CD4-positive, alpha-beta memory T cell (primary cell): ENCODE data around the gene GBX1. TPM values are rescaled to one million over a fixed set of nuclear protein-coding genes. Genes with fewer than 3 reads are reported as not detected.

Experiments used
- CTCF ChIA-PET: fragments of 350-600 bp; sonication (Branson Sonifier 250); formaldehyde crosslinking; loops from one replicate; lab custom pipeline; 2021; ENCODE audit warnings: inconsistent platforms; ENCODE audit not compliant: partially characterized antibody; lab: Charles Lee
- POLR2A ChIA-PET: fragments of 350-600 bp; sonication (Branson Sonifier 250); formaldehyde crosslinking; loops from one replicate; lab custom pipeline; 2021; ENCODE audit not compliant: partially characterized antibody; lab: Charles Lee
- DNase-seq, 5 donors: peaks; one replicate each; pipeline versions ENCODE4 v3.0.0 to v3.0.0-alpha.2; 2020 to 2022; ENCODE audit warnings: mixed read lengths in 1 of 5
- H3K27ac ChIP-seq: one replicate; pipeline ENCODE4 v1.7.0; 2013; ENCODE audit warnings: low read depth, low read length
- H3K27me3 ChIP-seq: 2 replicates; pipeline ENCODE4 v1.7.0; 2013; ENCODE audit warnings: mild to moderate bottlenecking, low read length, moderate library complexity; ENCODE audit not compliant: insufficient read depth
- H3K36me3 ChIP-seq: 2 replicates; pipeline ENCODE4 v1.7.0; 2013; ENCODE audit warnings: mild to moderate bottlenecking, low read length, moderate library complexity; ENCODE audit not compliant: insufficient read depth
- H3K4me1 ChIP-seq: 2 replicates; pipeline ENCODE4 v1.7.0; 2013; ENCODE audit warnings: mild to moderate bottlenecking, low read length, moderate library complexity; ENCODE audit not compliant: insufficient read depth
- H3K4me3 ChIP-seq, 2 donors: one replicate each; pipeline ENCODE4 v1.7.0; 2013; ENCODE audit warnings: low read length in 2 of 2, mild to moderate bottlenecking in 1 of 2
- H3K9me3 ChIP-seq, 2 donors: one replicate each; pipeline ENCODE4 v1.7.0; 2013; ENCODE audit warnings: low read length in 2 of 2, control low read depth in 1 of 2; ENCODE audit not compliant: control insufficient read depth in 1 of 2
- H3K27ac Mint-ChIP-seq, 7 donors: one replicate each; pipeline ENCODE4 v1.8.0; 2020 to 2021; ENCODE audit warnings: mixed read lengths in 7 of 7, mild to moderate bottlenecking in 6 of 7, inconsistent platforms in 3 of 7, moderate library complexity in 3 of 7
- H3K27me3 Mint-ChIP-seq, 2 donors: one replicate each; pipeline ENCODE4 v1.8.0; 2020 to 2021; ENCODE audit warnings: mixed read lengths in 2 of 2
- H3K36me3 Mint-ChIP-seq, 2 donors: one replicate each; pipeline ENCODE4 v1.8.0; 2020 to 2021; ENCODE audit warnings: mixed read lengths in 2 of 2, inconsistent platforms in 1 of 2, mild to moderate bottlenecking in 1 of 2
- H3K4me1 Mint-ChIP-seq, 4 donors: one replicate each; pipeline ENCODE4 v1.8.0; 2020 to 2021; ENCODE audit warnings: mixed read lengths in 4 of 4, mild to moderate bottlenecking in 1 of 4
- H3K4me3 Mint-ChIP-seq, 8 donors: one replicate each; pipeline ENCODE4 v1.8.0; 2020 to 2021; ENCODE audit warnings: mixed read lengths in 8 of 8, mild to moderate bottlenecking in 7 of 8, moderate library complexity in 6 of 8, inconsistent platforms in 3 of 8
- H3K9me3 Mint-ChIP-seq, 8 donors: one replicate each; pipeline ENCODE4 v1.8.0; 2020 to 2021; ENCODE audit warnings: mixed read lengths in 8 of 8, mild to moderate bottlenecking in 5 of 8, inconsistent platforms in 3 of 8, moderate library complexity in 1 of 8
- intact Hi-C: fragments of 100-400 bp; cut with micrococcal nuclease; formaldehyde crosslinking; loops from one replicate; pipeline ENCODE4 v1.15.1; 2023
- polyA plus RNA-seq, 2 donors: library from polyadenylated mRNA; unstranded; fragments of 300-500 nt; fragmentation: Illumina TruSeq; gene quantifications; one replicate each; pipeline ENCODE4 v1.2.3, GENCODE V29; 2021
- total RNA-seq, 2 experiments: library from RNA; stranded (reverse); gene quantifications; one replicate each; pipeline ENCODE4 v1.2.3, GENCODE V29; 2021

The GBX1 gene
- total and polyA plus RNA-seq, 4 experiments from 2014 or later, result not detected

DNA sequence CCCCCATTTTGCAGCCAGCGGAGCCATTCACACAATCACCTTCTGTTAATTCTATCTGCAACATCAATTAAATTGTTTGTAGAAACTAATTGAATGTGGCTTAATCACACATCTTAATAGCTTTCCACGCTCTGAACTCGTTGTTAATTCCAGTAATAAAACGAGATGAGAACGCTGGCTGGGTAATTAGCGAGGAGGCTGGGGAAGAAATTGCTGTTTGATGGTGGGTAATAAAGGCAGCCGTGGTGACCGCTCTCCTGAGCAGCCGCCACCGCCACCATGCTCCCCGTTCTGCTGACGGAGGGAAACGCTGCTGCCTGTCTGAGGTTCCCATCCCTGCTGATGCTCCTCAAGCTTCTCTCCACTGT is 36.3 kb downstream of the GBX1 start:
- peaks cover 20% of the 10 kb centered on the region for H3K36me3 ChIP-seq
- H3K4me3 ChIP-seq, result no peak overlapping the region
- Mint-ChIP-seq H3K36me3 (peaks cover 27 to 31% of the 10 kb centered on the region in 2 donors), H3K4me3 (no peak overlapping the region), H3K4me1 (no peaks in the 10 kb centered on the region), H3K27me3 (no peaks in the 10 kb centered on the region), H3K9me3 (no peaks in the 10 kb centered on the region), H3K27ac (no peak overlapping the region)
- intact Hi-C loops, result no loop called here
- CTCF ChIA-PET, result no interaction called here
- no peaks in the 10 kb centered on the region for H3K4me1 ChIP-seq
- POLR2A ChIA-PET, result interaction anchor here (1.1 kb wide), 1 partner anchor 75 kb away, joined by 3 read pairs; no protein-coding TSS in a partner anchor
- no peak overlapping the region for H3K27ac ChIP-seq
- no peak for DNase-seq
- H3K9me3 ChIP-seq, result no peaks in the 10 kb centered on the region
- H3K27me3 ChIP-seq, result no peaks in the 10 kb centered on the region

DNA sequence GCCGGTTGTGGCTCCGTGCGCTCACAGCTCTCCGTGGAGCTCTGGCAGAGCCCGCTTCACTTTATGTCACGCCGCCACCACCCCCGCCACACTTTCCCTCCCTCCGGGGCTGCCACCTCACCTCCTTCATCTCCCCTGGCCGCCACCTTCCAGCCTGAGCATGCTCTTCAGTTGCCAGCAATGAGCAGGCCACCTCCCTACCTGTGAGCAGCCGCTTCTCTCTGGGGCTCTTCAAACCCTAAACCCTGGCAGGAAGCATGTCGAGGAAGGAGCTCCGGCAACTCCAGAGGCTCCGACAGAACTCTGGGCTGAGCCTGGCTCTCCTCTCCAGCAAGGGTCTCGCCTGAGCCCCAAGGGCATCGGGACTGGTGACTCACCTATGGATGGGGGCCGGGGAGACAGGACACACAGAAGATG is 36.7 kb downstream of the GBX1 start:
- no peaks in the 10 kb centered on the region for H3K9me3 Mint-ChIP-seq
- Histone ChIP-seq H3K36me3 (peaks cover 20% of the 10 kb centered on the region), H3K4me1 (no peaks in the 10 kb centered on the region), H3K27ac (no peak overlapping the region), H3K9me3 (no peaks in the 10 kb centered on the region), H3K27me3 (no peaks in the 10 kb centered on the region), H3K4me3 (no peak overlapping the region)
- DNase-seq, result no peak
- no peaks in the 10 kb centered on the region for H3K4me1 Mint-ChIP-seq
- ChIA-PET CTCF (no interaction called here), POLR2A (interaction anchor here (1.1 kb wide), 1 partner anchor 76 kb away, joined by 3 read pairs; no protein-coding TSS in a partner anchor)
- H3K4me3 Mint-ChIP-seq, result no peak overlapping the region
- intact Hi-C loops, result no loop called here
- H3K36me3 Mint-ChIP-seq, result peaks cover 26 to 29% of the 10 kb centered on the region in 2 donors
- H3K27ac Mint-ChIP-seq, result no peak overlapping the region
- H3K27me3 Mint-ChIP-seq, result no peaks in the 10 kb centered on the region

DNA sequence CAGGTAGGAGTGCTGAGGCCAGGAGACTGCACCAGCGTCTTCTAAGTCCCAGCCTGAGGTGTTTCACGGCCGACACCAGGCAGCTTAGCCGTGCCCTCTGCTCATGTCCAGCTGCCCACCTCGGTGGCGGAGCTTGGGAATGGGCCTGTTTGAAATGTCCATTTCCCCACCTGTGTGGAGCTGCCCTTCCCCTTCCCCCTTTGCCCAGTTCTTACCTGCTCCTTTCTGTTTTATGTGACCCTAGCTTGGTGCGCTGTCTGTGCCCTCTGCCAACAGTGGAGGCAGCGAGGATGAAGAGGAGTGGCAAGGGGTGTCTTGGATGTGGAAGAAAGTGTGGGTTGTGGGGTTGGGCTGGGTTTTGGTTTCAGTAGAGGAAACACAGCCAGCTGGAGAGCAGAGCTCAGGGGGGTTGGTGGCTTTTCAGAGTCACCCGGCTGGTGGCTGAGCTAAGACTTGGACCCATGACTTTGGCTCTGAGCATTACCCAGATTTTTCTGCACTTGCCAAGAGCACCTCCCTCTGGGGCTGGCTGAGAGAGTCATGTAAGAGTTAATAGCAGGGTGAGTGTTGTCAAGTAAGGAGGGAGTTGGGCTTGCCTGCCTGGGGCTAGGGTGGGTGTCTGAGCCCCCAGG is 37.4 kb downstream of the GBX1 start:
- Histone ChIP-seq H3K36me3 (peaks cover 13% of the 10 kb centered on the region), H3K4me1 (no peaks in the 10 kb centered on the region)

DNA sequence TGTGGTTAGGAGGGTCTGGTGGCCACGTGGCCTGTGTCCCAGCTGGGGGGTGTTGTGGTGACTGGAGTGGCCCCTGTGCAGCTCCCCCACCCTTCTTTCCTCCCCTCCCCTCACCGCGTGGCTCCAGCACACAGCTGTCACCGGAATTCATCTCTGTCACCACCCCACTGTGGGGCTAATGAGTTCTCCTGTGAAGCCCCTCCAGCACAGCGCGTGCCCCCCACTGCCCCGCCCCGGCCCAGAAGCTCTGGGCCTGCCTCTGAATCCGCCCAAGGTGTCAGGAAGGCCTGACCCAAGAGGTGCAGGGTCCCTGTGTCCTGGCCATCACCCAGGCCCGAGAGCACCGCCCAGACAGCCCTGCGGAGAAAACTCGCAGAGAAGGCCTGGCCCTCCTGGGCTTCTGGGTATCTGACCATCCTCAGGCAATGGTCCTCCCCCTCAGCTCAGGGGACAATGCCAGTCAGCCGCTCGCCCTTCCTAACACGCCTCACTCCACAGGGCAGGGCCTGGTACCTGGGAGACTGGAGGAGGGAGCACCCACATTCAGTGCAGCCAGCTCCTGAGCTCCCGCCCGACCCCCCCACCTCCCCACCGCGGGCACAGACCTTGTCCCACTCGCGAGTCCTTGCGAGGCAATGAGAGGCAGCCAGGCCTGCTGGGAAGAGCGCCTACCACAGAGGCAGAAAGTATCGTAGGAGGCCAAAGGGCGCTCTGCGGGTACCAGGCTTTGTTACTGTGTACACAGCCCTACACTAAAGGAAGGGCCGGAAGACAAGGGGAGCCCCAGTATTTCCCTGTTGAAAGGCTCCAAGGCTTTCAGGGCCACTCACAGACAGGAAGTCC is 38.2 kb downstream of the GBX1 start:
- Histone ChIP-seq H3K4me1 (no peaks in the 10 kb centered on the region), H3K9me3 (no peaks in the 10 kb centered on the region), H3K27me3 (no peaks in the 10 kb centered on the region), H3K36me3 (peaks cover 8% of the 10 kb centered on the region), H3K27ac (no peak overlapping the region), H3K4me3 (no peak overlapping the region)
- H3K27ac Mint-ChIP-seq, result no peak overlapping the region
- intact Hi-C loops, result no loop called here
- peaks cover 0 to 4% (median 0%) of the 10 kb centered on the region in 4 donors for H3K4me1 Mint-ChIP-seq
- ChIA-PET CTCF (interaction anchor here (1.4 kb wide), 1 partner anchor 41 kb away, joined by 4 read pairs; no protein-coding TSS in a partner anchor), POLR2A (no interaction called here)
- no peak overlapping the region for H3K4me3 Mint-ChIP-seq
- no peak for DNase-seq
- no peaks in the 10 kb centered on the region for H3K27me3 Mint-ChIP-seq
- peaks cover 17 to 25% of the 10 kb centered on the region in 2 donors for H3K36me3 Mint-ChIP-seq
- no peaks in the 10 kb centered on the region for H3K9me3 Mint-ChIP-seq

More for the DNA sequence above, 37.4 kb downstream of the GBX1 start:
- no peak overlapping the region for H3K27ac ChIP-seq
- peaks cover 23 to 26% of the 10 kb centered on the region in 2 donors for H3K36me3 Mint-ChIP-seq
- ChIA-PET CTCF (interaction anchor here (1.4 kb wide), 1 partner anchor 40 kb away, joined by 4 read pairs; no protein-coding TSS in a partner anchor), POLR2A (no interaction called here)
- H3K9me3 ChIP-seq, result no peaks in the 10 kb centered on the region
- H3K27me3 ChIP-seq, result no peaks in the 10 kb centered on the region
- DNase-seq, result no peak
- no peaks in the 10 kb centered on the region for H3K27me3 Mint-ChIP-seq
- H3K4me1 Mint-ChIP-seq, result no peaks in the 10 kb centered on the region
- no peak overlapping the region for H3K4me3 ChIP-seq
- H3K9me3 Mint-ChIP-seq, result no peaks in the 10 kb centered on the region
- intact Hi-C loops, result no loop called here
- H3K4me3 Mint-ChIP-seq, result no peak overlapping the region
- no peak overlapping the region for H3K27ac Mint-ChIP-seq

DNA sequence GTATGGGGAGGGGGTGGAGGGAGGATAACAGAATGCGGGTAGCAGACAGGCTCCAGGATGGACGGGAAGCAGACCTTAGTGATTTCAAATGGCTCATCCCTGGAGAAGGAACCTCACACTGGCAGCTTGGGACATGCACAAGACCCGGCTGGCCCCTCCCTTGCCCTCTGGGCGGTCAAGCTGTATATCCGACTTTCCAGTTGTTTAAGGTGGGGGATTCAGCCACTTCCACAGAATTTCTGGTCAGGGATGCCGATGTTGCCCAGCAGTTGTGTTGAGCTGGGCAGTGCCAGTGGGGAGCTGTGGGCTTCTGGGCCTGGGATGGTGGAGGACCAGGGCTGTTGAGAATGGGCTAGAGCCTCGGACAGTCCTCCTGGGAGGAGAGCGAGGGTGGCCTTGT is 38.8 kb downstream of the GBX1 start:
- Mint-ChIP-seq H3K9me3 (no peaks in the 10 kb centered on the region), H3K4me3 (no peak overlapping the region), H3K27ac (peak overlapping the region in 1 of 7 donors; percentile 62), H3K36me3 (peaks cover 20 to 30% of the 10 kb centered on the region in 2 donors), H3K4me1 (peaks cover 3 to 10% (median 4%) of the 10 kb centered on the region in 4 donors), H3K27me3 (no peaks in the 10 kb centered on the region)
- H3K27ac ChIP-seq, result no peak overlapping the region
- ChIA-PET CTCF (no interaction called here), POLR2A (no interaction called here)
- peaks cover 4% of the 10 kb centered on the region for H3K4me1 ChIP-seq
- no peak overlapping the region for H3K4me3 ChIP-seq
- H3K9me3 ChIP-seq, result no peaks in the 10 kb centered on the region
- no peaks in the 10 kb centered on the region for H3K27me3 ChIP-seq
- intact Hi-C loops, result no loop called here
- peaks cover 8% of the 10 kb centered on the region for H3K36me3 ChIP-seq
- DNase-seq, result no peak

DNA sequence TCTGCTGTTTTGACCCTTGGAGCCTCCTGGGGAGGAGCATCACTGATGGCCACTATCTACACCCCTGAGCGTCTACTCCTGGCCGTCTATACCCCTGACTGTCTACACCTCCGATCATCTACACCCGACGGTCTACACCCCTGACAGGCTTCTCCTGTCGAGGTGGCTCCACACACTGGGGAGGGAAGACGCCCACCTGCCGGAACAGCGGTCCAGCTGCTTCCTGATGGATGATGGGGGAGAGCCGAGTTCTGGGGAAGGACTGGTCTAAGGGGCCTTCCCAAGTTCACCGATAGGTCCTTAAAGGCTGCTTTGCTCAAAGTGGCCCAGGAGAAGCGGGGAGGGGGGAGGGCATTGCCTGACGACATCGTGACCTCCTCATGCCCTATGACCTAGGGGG is 39.4 kb downstream of the GBX1 start:
- no peaks in the 10 kb centered on the region for H3K27me3 Mint-ChIP-seq
- ChIA-PET CTCF (no interaction called here), POLR2A (no interaction called here)
- Histone ChIP-seq H3K9me3 (no peaks in the 10 kb centered on the region), H3K4me1 (peaks cover 4% of the 10 kb centered on the region), H3K36me3 (peaks cover 8% of the 10 kb centered on the region), H3K27ac (no peak overlapping the region), H3K4me3 (no peak overlapping the region), H3K27me3 (no peaks in the 10 kb centered on the region)
- H3K9me3 Mint-ChIP-seq, result no peaks in the 10 kb centered on the region
- intact Hi-C loops, result no loop called here
- H3K4me1 Mint-ChIP-seq, result peaks cover 3 to 13% (median 5%) of the 10 kb centered on the region in 4 donors
- H3K36me3 Mint-ChIP-seq, result peaks cover 22 to 27% of the 10 kb centered on the region in 2 donors
- H3K27ac Mint-ChIP-seq, result no peak overlapping the region
- H3K4me3 Mint-ChIP-seq, result no peak overlapping the region
- DNase-seq, result no peak

DNA sequence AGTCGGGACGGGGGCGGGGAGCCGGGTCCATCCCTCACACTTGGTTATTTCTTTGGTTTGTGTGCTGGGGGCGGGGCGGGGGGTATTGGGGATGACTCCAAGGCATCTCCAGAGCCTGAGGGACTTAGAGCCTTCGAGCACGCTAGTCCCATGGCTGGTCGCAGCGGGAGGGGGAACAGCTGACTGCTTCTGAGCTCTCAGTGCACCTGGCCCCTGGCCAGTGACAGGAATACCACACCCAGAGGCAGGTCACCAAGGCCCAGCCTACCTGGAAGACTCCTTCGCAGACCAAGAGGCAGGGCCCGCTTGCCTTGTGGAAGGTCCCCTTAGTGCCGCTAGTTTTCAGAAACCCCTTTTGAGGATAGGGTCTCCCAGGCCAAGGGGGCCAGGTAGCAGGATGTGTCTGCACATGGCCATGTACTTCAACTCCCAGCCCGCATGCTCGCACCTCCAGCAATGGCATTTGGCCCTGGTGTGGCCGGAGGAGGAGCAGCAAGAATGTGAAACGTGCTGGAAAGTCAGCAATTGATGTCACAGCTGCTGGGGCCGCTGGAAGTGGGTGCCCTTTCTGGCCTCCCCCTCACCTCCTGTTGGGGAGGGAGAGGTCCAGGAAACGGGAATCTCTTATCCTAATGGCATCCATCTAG is 40.9 kb downstream of the GBX1 start:
- no peak for DNase-seq
- CTCF ChIA-PET, result interaction anchor here (1.0 kb wide), 1 partner anchor 43 kb away, joined by 3 read pairs; no protein-coding TSS in a partner anchor

More for the DNA sequence above, 40.9 kb downstream of the GBX1 start:
- Mint-ChIP-seq H3K27ac (no peak overlapping the region), H3K27me3 (no peaks in the 10 kb centered on the region), H3K9me3 (peaks cover 0 to 1% (median 0%) of the 10 kb centered on the region in 8 donors), H3K4me3 (no peak overlapping the region), H3K4me1 (peaks cover 3 to 16% (median 6%) of the 10 kb centered on the region in 4 donors), H3K36me3 (peaks cover 16 to 28% of the 10 kb centered on the region in 2 donors)
- H3K9me3 ChIP-seq, result no peaks in the 10 kb centered on the region
- H3K27ac ChIP-seq, result no peak overlapping the region
- no peak overlapping the region for H3K4me3 ChIP-seq
- POLR2A ChIA-PET, result no interaction called here
- H3K36me3 ChIP-seq, result peaks cover 8% of the 10 kb centered on the region
- peaks cover 4% of the 10 kb centered on the region for H3K4me1 ChIP-seq
- intact Hi-C loops, result no loop called here
- no peaks in the 10 kb centered on the region for H3K27me3 ChIP-seq
